Measurements from ENCODE around the gene ASXL1. TPM values are rescaled to one million over a fixed set of nuclear protein-coding genes. Genes with fewer than 3 reads are reported as not detected.

The ASXL1 gene
- total RNA-seq, 1 experiment from 2014 or later = 52.2 TPM

DNA sequence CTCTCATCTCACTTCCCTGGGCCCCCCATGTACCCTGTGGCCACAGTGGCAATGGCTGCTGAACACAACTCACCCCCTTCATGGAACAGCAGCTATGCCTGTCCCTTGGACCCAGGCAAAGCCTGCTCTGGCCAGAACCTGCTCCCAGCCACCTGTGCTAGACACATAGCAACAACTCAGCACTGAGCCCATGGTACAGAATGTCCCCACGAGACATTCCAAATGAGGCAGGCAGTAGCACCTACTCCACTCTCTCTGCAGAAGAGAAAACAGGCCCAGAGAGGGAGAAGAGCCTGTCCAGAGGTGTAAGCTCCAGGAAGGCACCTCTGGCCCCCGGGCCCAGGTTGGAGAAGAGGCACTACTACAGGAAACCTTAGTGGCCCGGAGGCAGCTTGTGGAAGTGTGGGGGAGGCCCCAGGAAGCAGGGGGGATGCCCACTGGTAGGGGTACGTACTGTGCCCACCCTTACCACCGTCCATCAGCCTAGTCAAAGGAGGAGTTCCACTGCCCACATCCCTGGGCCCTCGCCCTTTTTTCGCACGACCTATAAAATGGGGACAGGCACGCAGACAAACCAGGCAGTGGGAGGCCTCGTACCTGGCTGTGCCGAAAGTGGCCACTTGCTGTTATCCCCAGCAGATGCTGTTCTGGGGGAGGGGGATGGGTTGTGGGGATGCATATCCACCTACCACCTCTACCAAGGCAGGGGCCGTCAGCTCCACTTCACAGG, 97.2 kb downstream of the ASXL1 start (continued):
- TF ChIP-seq, protein P1, sequence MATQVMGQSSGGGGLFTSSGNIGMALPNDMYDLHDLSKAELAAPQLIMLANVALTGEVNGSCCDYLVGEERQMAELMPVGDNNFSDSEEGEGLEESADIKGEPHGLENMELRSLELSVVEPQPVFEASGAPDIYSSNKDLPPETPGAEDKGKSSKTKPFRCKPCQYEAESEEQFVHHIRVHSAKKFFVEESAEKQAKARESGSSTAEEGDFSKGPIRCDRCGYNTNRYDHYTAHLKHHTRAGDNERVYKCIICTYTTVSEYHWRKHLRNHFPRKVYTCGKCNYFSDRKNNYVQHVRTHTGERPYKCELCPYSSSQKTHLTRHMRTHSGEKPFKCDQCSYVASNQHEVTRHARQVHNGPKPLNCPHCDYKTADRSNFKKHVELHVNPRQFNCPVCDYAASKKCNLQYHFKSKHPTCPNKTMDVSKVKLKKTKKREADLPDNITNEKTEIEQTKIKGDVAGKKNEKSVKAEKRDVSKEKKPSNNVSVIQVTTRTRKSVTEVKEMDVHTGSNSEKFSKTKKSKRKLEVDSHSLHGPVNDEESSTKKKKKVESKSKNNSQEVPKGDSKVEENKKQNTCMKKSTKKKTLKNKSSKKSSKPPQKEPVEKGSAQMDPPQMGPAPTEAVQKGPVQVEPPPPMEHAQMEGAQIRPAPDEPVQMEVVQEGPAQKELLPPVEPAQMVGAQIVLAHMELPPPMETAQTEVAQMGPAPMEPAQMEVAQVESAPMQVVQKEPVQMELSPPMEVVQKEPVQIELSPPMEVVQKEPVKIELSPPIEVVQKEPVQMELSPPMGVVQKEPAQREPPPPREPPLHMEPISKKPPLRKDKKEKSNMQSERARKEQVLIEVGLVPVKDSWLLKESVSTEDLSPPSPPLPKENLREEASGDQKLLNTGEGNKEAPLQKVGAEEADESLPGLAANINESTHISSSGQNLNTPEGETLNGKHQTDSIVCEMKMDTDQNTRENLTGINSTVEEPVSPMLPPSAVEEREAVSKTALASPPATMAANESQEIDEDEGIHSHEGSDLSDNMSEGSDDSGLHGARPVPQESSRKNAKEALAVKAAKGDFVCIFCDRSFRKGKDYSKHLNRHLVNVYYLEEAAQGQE (IDR thresholded peaks at IDR 0.05; ENCODE audit: low read depth) = no peak
- TF ChIP-seq POLR2A (IDR thresholded peaks at IDR 0.05; ENCODE audit: borderline replicate concordance, extremely low read depth, insufficient read depth, insufficient read length) (no peak), RAD21 (IDR thresholded peaks at IDR 0.05; ENCODE audit: low read depth) (no peak), ZNF274 (IDR thresholded peaks at IDR 0.05; ENCODE audit: low read depth, low read length) (no peak), YY1 (IDR thresholded peaks at IDR 0.05; ENCODE audit: extremely low read depth, insufficient replicate concordance, low read depth, low read length) (no peak), ZFX (IDR thresholded peaks at IDR 0.05) (no peak), SIN3A (IDR thresholded peaks at IDR 0.05; ENCODE audit: low read depth) (no peak)

GRCh38 chr20:32455901-32456701, 98.0 kb downstream of the ASXL1 start:
- Histone ChIP-seq H3K36me3 (ENCODE audit: control insufficient read depth in 1 of 2, insufficient read depth in 2 of 2, low read length in 2 of 2) (peaks cover 0 to 4% of the 10 kb centered on the region in 2 experiments; a peak in 2 of 4 replicates), H3K27me3 (ENCODE audit: insufficient read depth, low read length) (no peaks in the 10 kb centered on the region), H4K20me1 (ENCODE audit: insufficient read depth) (no peaks in the 10 kb centered on the region), H3K9me2 (ENCODE audit: insufficient read depth) (no peaks in the 10 kb centered on the region), H3K4me3 (replicated peaks in 1 of 2; ENCODE audit: low read depth in 1 of 2, low read length in 2 of 2) (no peak overlapping the region), H3K4me2 (ENCODE audit: low read length) (no peak overlapping the region), H3K9me3 (ENCODE audit: control insufficient read depth in 1 of 2, insufficient read depth in 1 of 2, low read depth in 1 of 2, low read length in 2 of 2) (no peaks in the 10 kb centered on the region), H3K4me1 (ENCODE audit: control insufficient read depth in 1 of 2, insufficient read depth in 2 of 2, low read length in 2 of 2) (no peaks in the 10 kb centered on the region), H3K27ac (ENCODE audit: low read depth, low read length) (no peak overlapping the region), H3K79me2 (ENCODE audit: insufficient read depth, low read length) (no peaks in the 10 kb centered on the region), H3K9ac (ENCODE audit: low read length) (no peak overlapping the region), H2AFZ (ENCODE audit: low read depth, low read length, poor library complexity, severe bottlenecking) (no peak overlapping the region)
- no TSS peak for BruUV-seq (replicated peaks)
- no peak for TF ChIP-seq ELF1 (IDR thresholded peaks at IDR 0.05; ENCODE audit: borderline replicate concordance, low read depth)
- TF ChIP-seq TCF7L2 (IDR thresholded peaks at IDR 0.05; ENCODE audit: borderline replicate concordance, extremely low read depth, insufficient read depth, insufficient read length) = no peak
- no peak for TF ChIP-seq SIN3A (IDR thresholded peaks at IDR 0.05; ENCODE audit: low read depth)
- TF ChIP-seq EZH2phosphoT487 (IDR thresholded peaks at IDR 0.05; ENCODE audit: borderline replicate concordance) = no peak
- no peak for TF ChIP-seq YY1 (IDR thresholded peaks at IDR 0.05; ENCODE audit: extremely low read depth, insufficient replicate concordance, low read depth, low read length)
- TF ChIP-seq SP1 (IDR thresholded peaks at IDR 0.05; ENCODE audit: low read depth) = no peak
- TF ChIP-seq EGR1 (IDR thresholded peaks at IDR 0.05; ENCODE audit: low read depth) = no peak
- TF ChIP-seq EZH2 (IDR thresholded peaks at IDR 0.05) = no peak
- TF ChIP-seq MAX (IDR thresholded peaks at IDR 0.05) = no peak
- TF ChIP-seq CBX3 (IDR thresholded peaks at IDR 0.05; ENCODE audit: low read depth) = no peak
- no peak for TF ChIP-seq ZFX (IDR thresholded peaks at IDR 0.05)
- TF ChIP-seq, protein P2, sequence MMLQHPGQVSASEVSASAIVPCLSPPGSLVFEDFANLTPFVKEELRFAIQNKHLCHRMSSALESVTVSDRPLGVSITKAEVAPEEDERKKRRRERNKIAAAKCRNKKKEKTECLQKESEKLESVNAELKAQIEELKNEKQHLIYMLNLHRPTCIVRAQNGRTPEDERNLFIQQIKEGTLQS (IDR thresholded peaks at IDR 0.05) = no peak
- TF ChIP-seq, protein P3, sequence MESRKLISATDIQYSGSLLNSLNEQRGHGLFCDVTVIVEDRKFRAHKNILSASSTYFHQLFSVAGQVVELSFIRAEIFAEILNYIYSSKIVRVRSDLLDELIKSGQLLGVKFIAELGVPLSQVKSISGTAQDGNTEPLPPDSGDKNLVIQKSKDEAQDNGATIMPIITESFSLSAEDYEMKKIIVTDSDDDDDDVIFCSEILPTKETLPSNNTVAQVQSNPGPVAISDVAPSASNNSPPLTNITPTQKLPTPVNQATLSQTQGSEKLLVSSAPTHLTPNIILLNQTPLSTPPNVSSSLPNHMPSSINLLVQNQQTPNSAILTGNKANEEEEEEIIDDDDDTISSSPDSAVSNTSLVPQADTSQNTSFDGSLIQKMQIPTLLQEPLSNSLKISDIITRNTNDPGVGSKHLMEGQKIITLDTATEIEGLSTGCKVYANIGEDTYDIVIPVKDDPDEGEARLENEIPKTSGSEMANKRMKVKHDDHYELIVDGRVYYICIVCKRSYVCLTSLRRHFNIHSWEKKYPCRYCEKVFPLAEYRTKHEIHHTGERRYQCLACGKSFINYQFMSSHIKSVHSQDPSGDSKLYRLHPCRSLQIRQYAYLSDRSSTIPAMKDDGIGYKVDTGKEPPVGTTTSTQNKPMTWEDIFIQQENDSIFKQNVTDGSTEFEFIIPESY (IDR thresholded peaks at IDR 0.05; ENCODE audit: extremely low read depth, insufficient replicate concordance, low read length) = no peak
- no peak for TF ChIP-seq POLR2A (IDR thresholded peaks at IDR 0.05; ENCODE audit: borderline replicate concordance, extremely low read depth, insufficient read depth, insufficient read length)
- ATAC-seq (no peak), DNase-seq (ENCODE audit: low read depth, low spot score) (no peak)
- ChIA-PET RAD21 (ENCODE audit: low non-redundant PET in 1 of 2, low total read pairs in 2 of 2, uncharacterized antibody in 2 of 2, unreplicated experiment in 2 of 2) (no interaction called here), CTCF (no interaction called here), POLR2A (no interaction called here)
- intact Hi-C loops (cut with micrococcal nuclease) = no loop called here
